Measurements from ENCODE around the gene PDXK. TPM values are rescaled to one million over a fixed set of nuclear protein-coding genes. Genes with fewer than 3 reads are reported as not detected.

PDXK gene
- total and polyA plus RNA-seq, 2 donors from 2014 or later, result 122 to 210 TPM

- TF ChIP-seq CTCF (IDR thresholded peaks at IDR 0.05; ENCODE audit: borderline replicate concordance, extremely low read depth, insufficient read depth), result no peak
- H3K27me3 ChIP-seq (ENCODE audit: control insufficient read depth, insufficient read depth, low read length), result no peaks in the 10 kb centered on the region
- intact Hi-C loops (cut with DNase I), result no loop called here
- peaks cover 5 to 34% (median 30%) of the 10 kb centered on the region in 3 donors for H3K36me3 ChIP-seq (ENCODE audit: control insufficient read depth in 2 of 3, insufficient read depth in 3 of 3, low read length in 3 of 3)
- no peak overlapping the region for H3K27ac ChIP-seq (ENCODE audit: low read depth in 2 of 2, low read length in 2 of 2)
- H3K4me1 ChIP-seq (ENCODE audit: control insufficient read depth in 2 of 3, insufficient read depth in 2 of 3, low read depth in 1 of 3, low read length in 3 of 3), result no peaks in the 10 kb centered on the region
- H3K9me3 ChIP-seq (ENCODE audit: control insufficient read depth in 2 of 3, insufficient read depth in 1 of 3, low read length in 3 of 3), result no peaks in the 10 kb centered on the region
- no peak for DNase-seq
- H3K4me3 ChIP-seq (ENCODE audit: low read length in 3 of 3), result no peak overlapping the region
- no peak for FAIRE-seq
- H3K9ac ChIP-seq (ENCODE audit: low read length in 3 of 3), result no peak overlapping the region
These were observed 37.3 kb upstream of the PDXK start for GRCh38 chr21:43681650-43682049.

- FAIRE-seq (no peak), DNase-seq (no peak)
- intact Hi-C loops (cut with DNase I), result no loop called here
- peaks cover 5 to 52% (median 33%) of the 10 kb centered on the region in 3 donors for H3K36me3 ChIP-seq (ENCODE audit: control insufficient read depth in 2 of 3, insufficient read depth in 3 of 3, low read length in 3 of 3)
- no peak overlapping the region for H3K27ac ChIP-seq (ENCODE audit: low read depth in 2 of 2, low read length in 2 of 2)
- H3K9me3 ChIP-seq (ENCODE audit: control insufficient read depth in 2 of 3, insufficient read depth in 1 of 3, low read length in 3 of 3), result no peaks in the 10 kb centered on the region
- no peak overlapping the region for H3K9ac ChIP-seq (ENCODE audit: low read length in 3 of 3)
- H3K4me1 ChIP-seq (ENCODE audit: control insufficient read depth in 2 of 3, insufficient read depth in 2 of 3, low read depth in 1 of 3, low read length in 3 of 3), result no peaks in the 10 kb centered on the region
- H3K4me3 ChIP-seq (ENCODE audit: low read length in 3 of 3), result no peak overlapping the region
- no peak for TF ChIP-seq CTCF (IDR thresholded peaks at IDR 0.05; ENCODE audit: borderline replicate concordance, extremely low read depth, insufficient read depth)
- H3K27me3 ChIP-seq (ENCODE audit: control insufficient read depth, insufficient read depth, low read length), result no peaks in the 10 kb centered on the region
These were observed 34.5 kb upstream of the PDXK start for GRCh38 chr21:43684424-43684823.

GRCh38 chr21:43686811-43687565 is 31.9 kb upstream of the PDXK start:
- Histone ChIP-seq H3K4me3 (ENCODE audit: low read length in 3 of 3) (no peak overlapping the region), H3K9ac (ENCODE audit: low read length in 3 of 3) (no peak overlapping the region), H3K27me3 (ENCODE audit: control insufficient read depth, insufficient read depth, low read length) (no peaks in the 10 kb centered on the region), H3K9me3 (ENCODE audit: control insufficient read depth in 2 of 3, insufficient read depth in 1 of 3, low read length in 3 of 3) (no peaks in the 10 kb centered on the region), H3K4me1 (ENCODE audit: control insufficient read depth in 2 of 3, insufficient read depth in 2 of 3, low read depth in 1 of 3, low read length in 3 of 3) (no peaks in the 10 kb centered on the region), H3K36me3 (ENCODE audit: control insufficient read depth in 2 of 3, insufficient read depth in 3 of 3, low read length in 3 of 3) (peaks cover 5 to 70% (median 39%) of the 10 kb centered on the region in 3 donors), H3K27ac (ENCODE audit: low read depth in 2 of 2, low read length in 2 of 2) (no peak overlapping the region)
- no peak for FAIRE-seq
- no peak for DNase-seq
- no peak for TF ChIP-seq CTCF (IDR thresholded peaks at IDR 0.05; ENCODE audit: borderline replicate concordance, extremely low read depth, insufficient read depth)
- intact Hi-C loops (cut with DNase I), result no loop called here

Measured in kidney (tissue), 14 donors.